Astrocyte (in vitro differentiated cells and primary cell): ENCODE measurements around the gene ANGPTL4.

Experiments used
- CTCF ChIP-seq: IDR thresholded peaks from 2 replicates; pipeline ENCODE4 v1.5.1; 2011; ENCODE audit warnings: low read depth, mild to moderate bottlenecking, inconsistent platforms, low read length, moderate library complexity; ENCODE audit not compliant: insufficient read depth
- EZH2 ChIP-seq: IDR thresholded peaks from 2 replicates; pipeline ENCODE4 v1.6.1; 2012; ENCODE audit warnings: mild to moderate bottlenecking, low read length, inconsistent platforms; ENCODE audit not compliant: insufficient read depth

- TF ChIP-seq CTCF (no peak), EZH2 (no peak)
Measured at GRCh38 chr19:8397746-8398310, 33.9 kb downstream of the ANGPTL4 start.
